KOPT-K1 (cell line): ENCODE data around the gene SLC41A2.

Experiments used
- H3K27ac ChIP-seq: fragments of 200-600 bp; sonication (generic); 2 replicates; pipeline ENCODE4 v1.5.1; 2016; ENCODE audit warnings: antibody characterized with exemption, mild to moderate bottlenecking, low read depth, low read length; ENCODE audit not compliant: poor library complexity, severe bottlenecking
- H3K36me3 ChIP-seq: fragments of 200-600 bp; sonication (generic); 2 replicates; pipeline ENCODE4 v1.5.1; 2017; ENCODE audit warnings: antibody characterized with exemption, mild to moderate bottlenecking, low read length, moderate library complexity; ENCODE audit not compliant: insufficient read depth
- H3K9me3 ChIP-seq: fragments of 200-600 bp; sonication (generic); 2 replicates; pipeline ENCODE4 v1.5.1; 2017; ENCODE audit warnings: antibody characterized with exemption, low read length, mild to moderate bottlenecking; ENCODE audit not compliant: insufficient read depth, poor library complexity, severe bottlenecking

SLC41A2 gene

DNA sequence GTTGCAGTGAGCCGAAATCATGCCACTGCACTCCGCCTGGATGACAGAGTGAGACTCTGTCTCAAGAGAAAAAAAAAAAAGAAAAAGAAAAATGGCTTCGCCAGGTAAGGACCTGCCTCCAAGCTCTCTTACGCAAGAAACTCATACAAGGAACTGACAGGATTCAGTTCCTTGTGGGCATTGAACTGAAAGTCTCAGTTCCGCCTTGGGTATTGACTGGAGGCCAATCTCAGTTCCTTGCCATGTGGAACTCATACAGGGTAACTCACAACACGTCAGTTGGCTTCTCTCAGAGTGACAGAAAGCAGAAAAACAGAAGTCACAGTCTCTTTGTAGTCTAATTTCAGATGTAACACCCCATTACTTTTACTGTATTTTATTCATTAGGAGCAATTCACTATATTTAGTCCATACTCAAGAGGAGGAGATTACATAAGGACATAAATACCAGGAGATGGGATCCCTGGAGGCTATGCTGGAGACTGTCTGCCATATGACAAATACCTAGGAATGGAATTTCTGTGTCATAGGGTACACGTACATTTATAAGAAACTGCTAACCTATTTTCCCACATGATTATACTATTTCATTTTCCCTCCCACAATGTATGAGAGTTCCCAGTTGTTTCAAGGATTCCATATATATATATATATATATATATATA is 16.7 kb upstream of the SLC41A2 start:
- Histone ChIP-seq H3K9me3 (no peaks in the 10 kb centered on the region), H3K36me3 (no peaks in the 10 kb centered on the region), H3K27ac (no peak overlapping the region)

DNA sequence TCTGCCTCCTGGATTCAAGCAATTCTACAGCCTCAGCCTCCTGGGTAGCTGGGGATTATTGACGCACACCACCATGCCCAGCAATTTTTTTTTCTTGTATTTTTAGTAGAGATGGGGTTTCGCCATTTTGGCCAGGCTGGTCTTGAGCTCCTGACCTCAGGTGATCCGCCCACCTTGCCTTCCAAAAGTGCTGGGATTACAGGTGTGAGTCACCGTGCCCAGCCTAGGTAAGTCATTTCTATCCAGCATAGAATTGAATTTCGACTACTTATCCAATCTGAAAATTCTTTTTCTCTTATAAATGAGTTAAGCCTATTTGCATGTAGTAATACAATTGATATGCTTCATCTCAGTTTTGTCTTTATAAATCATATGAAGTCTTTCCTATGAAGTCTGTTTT is 15.2 kb upstream of the SLC41A2 start:
- Histone ChIP-seq H3K27ac (no peak overlapping the region), H3K36me3 (no peaks in the 10 kb centered on the region), H3K9me3 (no peaks in the 10 kb centered on the region)

DNA sequence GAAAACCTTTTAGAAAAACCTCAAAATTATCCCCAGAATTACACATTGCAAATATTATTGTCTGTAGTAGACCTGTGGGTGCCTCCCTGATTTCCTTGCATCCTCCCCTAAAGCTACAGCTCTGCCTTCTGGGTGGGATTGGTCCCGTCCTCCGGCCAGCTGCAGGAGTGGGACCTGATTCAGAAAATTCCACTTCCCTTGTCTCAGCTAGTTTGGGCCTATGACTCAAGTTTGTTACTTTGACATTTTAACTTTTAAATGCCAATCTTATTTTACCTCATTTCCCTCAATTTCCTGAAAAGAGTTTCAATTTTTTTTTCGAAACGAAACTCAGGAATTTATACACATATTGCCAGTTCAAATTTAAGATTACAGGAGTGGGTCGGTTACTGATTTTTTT is 13.2 kb upstream of the SLC41A2 start:
- no peaks in the 10 kb centered on the region for H3K9me3 ChIP-seq
- H3K36me3 ChIP-seq, result no peaks in the 10 kb centered on the region
- H3K27ac ChIP-seq, result no peak overlapping the region

DNA sequence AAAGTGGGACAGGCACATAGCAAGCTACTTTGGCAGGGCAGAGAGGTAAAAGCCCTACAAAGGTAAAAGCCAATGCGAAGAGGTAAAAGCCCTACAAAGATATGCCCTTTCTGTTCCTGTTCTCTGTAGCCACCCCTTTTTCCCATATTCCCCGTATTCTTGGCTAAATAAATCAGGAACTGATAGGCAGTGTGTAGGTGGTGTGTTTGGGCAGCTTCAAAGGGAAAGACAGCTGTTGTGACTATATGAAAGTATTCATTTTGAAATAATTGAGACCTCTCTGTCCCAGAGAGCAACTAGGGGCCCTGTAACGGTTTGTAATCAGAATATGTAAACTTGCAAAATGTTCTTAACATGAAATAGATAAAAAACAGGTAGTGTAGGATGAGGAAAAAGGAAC is 11.3 kb upstream of the SLC41A2 start:
- H3K36me3 ChIP-seq, result no peaks in the 10 kb centered on the region
- no peak overlapping the region for H3K27ac ChIP-seq
- peaks cover 4% of the 10 kb centered on the region for H3K9me3 ChIP-seq

DNA sequence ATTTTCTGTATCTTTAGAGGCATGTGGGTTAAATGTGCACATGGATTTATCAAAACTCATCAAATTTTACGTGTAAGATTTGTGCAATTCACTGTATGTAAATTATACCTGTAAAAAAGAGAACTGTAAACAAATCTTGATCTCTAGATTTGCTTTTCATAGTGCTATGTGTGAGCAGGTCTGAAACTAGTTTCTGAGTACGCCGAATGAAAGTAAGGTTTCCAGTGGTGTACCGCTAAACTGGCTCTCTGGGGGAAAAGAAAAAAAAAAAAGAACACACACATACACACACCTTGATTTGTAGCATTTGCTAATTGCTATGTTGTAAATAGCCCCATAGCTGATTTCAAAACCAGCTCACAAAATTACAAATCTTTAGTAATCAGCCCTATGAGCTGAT is 8.6 kb upstream of the SLC41A2 start:
- H3K36me3 ChIP-seq, result no peaks in the 10 kb centered on the region
- no peak overlapping the region for H3K27ac ChIP-seq
- H3K9me3 ChIP-seq, result peaks cover 4% of the 10 kb centered on the region

DNA sequence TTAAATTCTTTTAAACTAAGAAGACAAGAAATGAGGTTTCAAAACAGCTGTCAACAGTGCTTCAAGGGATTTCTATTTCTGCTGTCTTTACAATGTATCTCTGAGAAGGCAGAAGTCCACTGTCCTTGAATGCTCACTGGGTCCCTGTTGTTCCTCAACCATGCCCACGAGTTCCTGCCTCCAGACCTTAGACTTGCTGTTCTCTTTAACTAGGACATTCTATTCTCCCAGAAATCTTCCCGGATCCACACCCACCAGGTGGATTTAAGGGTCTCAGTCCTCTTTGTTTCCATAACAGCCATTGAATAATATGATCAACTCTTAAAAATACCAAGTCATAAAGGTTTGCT is 6.7 kb upstream of the SLC41A2 start:
- Histone ChIP-seq H3K27ac (no peak overlapping the region), H3K9me3 (peaks cover 4% of the 10 kb centered on the region), H3K36me3 (no peaks in the 10 kb centered on the region)

DNA sequence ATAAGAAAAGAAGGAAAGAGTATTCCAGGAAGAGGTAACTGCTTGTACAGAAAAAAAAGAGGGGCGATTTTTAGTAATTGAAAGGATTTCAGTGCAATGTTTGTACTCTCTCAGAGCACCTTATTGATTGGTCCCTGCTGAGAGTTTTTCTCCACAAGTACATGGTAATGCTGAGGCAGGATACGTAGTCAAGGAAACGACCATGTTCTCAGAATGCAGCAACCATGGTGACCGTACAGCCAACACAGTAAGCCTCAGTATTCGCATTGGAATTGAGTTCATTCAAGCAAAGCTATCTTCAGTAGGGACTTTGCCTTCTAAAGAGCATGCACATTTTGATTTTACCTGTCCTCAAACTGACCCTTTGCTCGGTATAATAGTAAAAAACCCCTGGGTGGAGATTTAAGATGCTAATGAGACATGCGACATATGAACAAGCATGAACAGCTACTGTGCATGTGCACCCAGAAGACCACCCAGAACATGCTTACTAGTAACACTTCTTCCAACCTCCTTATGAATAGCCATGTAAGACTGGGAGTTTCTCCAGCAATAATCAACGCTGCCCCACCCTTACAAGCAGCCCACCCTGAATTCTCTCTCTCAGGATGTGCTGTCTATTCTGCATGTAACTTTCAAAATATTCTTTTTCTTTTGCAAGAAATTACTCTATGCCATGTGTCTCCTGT is 6.2 kb upstream of the SLC41A2 start:
- H3K27ac ChIP-seq, result no peak overlapping the region
- peaks cover 4% of the 10 kb centered on the region for H3K9me3 ChIP-seq
- H3K36me3 ChIP-seq, result no peaks in the 10 kb centered on the region

DNA sequence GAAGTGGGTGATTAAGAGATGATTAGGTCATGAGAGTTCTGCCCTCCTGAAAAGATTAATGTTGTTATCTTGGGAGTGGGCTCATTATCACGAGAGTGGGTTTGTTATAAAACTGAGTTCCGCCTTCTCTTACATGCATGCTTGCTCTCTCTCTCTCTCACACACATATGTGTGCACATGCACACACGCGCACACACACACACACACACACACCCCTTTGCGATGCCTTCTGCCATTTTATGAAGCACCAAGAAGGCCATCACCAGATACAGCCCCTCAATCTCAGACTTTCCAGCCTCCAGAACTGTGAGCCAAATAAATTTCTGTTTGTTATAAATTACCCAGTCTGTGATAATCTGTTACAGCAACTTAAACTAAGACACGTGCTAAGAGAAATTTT is 5.7 kb upstream of the SLC41A2 start:
- H3K36me3 ChIP-seq, result no peaks in the 10 kb centered on the region
- H3K27ac ChIP-seq, result no peak overlapping the region
- peaks cover 4% of the 10 kb centered on the region for H3K9me3 ChIP-seq

DNA sequence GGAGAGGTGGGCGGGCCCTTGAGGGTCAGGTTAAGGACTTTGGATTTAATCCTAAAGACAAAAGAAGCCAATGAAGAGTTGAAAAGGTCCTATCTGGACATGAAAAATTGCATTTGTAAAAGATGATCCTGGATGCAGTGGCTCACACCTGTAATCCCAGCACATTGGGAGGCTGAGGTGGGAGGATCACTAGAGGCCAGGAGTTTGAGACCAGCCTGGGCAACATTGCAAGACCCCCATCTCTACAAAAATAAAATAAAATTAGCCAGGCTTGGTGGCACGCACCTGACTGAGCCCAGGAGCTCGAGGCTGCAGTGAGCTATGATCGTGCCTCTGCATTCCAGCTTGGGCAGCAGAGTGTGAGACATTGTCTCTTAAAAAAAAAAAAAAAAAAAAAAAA is 2.4 kb upstream of the SLC41A2 start:
- no peaks in the 10 kb centered on the region for H3K9me3 ChIP-seq
- H3K27ac ChIP-seq, result no peak overlapping the region
- no peaks in the 10 kb centered on the region for H3K36me3 ChIP-seq

DNA sequence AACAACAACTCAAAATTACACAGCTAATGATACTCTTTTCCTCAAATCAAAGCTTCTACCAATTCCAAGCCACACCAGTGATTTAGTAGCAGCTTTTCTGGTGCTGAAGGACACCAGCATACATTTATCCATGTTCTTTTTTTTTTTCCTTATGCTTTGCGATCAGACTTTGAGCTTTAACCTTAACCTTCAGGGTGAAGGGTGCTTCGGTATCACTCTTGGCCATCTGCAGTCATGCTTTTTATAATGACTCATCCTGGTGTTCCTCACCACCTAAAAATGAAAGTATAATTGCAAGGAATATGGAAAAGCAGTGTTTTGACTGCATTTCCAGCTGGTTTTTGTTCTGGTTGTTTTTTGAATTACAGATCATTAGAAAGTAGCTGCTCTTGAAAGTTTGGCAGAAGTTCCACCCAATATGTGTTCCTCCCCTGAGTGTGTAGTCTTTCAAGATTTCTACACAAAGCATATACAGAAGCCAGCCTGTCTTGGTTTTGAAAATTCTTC is 1.3 kb upstream of the SLC41A2 start:
- no peaks in the 10 kb centered on the region for H3K9me3 ChIP-seq
- H3K36me3 ChIP-seq, result no peaks in the 10 kb centered on the region
- no peak overlapping the region for H3K27ac ChIP-seq

DNA sequence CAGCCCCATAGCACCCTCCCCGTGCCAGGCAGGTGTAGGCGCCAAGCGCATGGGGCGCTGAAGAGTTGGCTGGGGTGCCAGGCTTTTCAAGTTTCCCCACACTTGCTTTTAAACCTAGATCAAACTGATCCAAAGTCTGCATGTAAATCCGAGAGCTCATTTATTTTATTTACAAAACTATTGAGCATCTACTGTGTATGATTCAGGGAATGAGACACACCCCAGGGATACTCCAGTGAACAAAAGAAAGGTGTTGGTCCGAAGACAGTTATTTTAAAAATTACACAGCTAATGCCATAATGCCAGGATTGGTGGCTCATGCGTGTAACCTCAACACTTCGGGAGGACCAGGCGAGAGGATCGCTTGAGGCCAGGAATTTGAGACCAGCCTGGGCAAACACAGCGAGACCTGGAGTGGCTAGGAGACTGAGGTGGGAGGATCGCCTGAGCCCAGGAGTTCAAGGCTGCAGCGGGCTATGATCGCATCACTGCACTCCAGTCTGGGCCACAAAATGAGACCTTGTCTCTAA is 780 bp upstream of the SLC41A2 start:
- Histone ChIP-seq H3K36me3 (no peaks in the 10 kb centered on the region), H3K27ac (peak overlapping the region; percentile 51), H3K9me3 (no peaks in the 10 kb centered on the region)

DNA sequence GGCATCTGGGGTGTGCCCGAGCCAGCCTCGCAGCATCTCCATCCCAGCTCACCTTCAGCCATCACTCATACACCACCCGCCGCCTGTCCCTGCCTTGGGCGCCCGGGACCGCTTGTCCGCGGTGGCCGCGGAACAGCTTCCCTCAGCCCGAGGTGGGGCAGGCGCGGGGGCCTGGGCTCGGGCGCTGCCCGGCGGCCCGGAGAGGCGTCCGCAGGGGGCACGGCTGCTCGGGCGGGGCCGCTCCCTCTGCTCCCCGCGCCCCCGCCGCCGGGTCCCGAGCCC is 430 bp downstream of the SLC41A2 start:
- Histone ChIP-seq H3K36me3 (no peaks in the 10 kb centered on the region), H3K27ac (peak overlapping the region; percentile 51), H3K9me3 (no peaks in the 10 kb centered on the region)

DNA sequence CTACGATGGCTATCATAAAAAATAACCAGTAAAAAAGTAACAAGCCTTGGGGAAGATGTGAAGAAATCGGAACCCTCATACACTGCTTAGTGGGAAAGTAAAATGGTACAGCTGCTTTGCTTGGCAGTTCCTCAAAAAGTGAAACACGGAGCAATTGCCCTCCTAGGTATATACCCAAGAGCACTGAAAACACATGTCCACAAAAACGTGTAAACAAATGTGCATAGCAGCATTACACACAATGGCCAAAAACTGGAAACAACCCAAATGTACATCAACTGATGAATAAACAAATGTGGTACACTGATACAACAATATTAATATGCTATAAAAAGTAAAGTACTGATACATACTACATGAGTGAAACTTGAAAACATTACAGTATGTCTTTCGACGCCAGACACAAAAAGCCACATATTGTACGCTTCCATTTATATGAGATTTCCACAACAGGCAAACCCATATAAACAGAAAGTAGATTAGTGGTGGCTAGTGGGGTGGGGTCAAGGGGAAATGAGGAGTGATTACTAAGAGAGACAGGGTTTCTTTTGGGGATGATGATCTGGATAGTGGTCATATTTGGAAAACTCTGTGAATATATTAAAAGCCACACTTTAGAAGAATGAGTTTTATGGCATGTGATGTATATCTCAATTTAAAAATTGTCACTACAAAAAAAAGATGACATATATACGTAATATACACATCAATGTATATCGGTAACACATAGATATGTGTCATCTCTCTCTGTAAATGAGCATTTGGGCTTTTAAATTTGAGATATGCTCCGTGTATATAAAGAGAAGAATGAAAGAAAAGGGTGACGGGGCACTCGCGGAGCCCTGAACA is 996 bp downstream of the SLC41A2 start:
- H3K9me3 ChIP-seq, result no peaks in the 10 kb centered on the region
- H3K27ac ChIP-seq, result no peak overlapping the region
- no peaks in the 10 kb centered on the region for H3K36me3 ChIP-seq

DNA sequence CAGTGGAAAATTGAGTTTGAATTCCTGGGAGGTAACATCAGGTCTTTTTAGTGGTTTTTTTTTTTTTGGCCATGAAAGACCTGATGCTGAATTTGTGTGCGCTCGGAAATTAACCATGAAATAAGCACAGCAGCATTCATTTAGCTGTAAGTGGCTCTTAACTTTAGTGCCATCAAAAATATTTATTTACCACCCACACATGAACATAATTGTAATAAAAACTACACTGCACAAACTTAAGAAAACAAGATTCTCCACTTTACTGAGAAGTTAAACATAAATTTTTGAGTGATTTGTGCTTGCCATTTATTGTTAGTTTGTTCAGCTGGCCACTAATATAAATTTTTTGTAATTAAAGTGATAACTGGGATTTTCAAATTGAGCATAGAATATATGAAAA is 2.4 kb downstream of the SLC41A2 start:
- no peak overlapping the region for H3K27ac ChIP-seq
- H3K36me3 ChIP-seq, result no peaks in the 10 kb centered on the region
- H3K9me3 ChIP-seq, result no peaks in the 10 kb centered on the region

DNA sequence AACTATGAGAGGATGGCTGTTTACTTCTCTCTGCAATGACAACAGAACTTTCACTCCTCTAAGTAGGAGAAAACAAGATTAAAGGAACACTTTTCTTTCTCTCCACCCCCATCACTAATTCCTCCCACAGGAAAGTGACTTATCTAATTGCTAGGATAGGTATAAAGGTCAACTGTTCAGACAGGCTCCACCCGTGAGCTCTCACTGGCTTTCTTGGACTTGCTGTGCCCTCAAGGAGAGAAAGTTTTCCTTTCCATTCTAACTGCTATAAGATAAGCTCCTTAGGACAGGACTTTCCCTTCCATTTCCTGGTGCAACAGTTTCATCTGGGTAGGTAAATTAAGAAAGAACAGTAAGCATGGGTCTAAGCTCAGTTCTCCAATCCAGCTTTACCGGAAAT is 4.8 kb downstream of the SLC41A2 start:
- Histone ChIP-seq H3K27ac (no peak overlapping the region), H3K9me3 (no peaks in the 10 kb centered on the region), H3K36me3 (no peaks in the 10 kb centered on the region)
